Smooth muscle cell (in vitro differentiated cells): ENCODE data around the gene DGKI. TPM values are rescaled to one million over a fixed set of nuclear protein-coding genes. Genes with fewer than 3 reads are reported as not detected.

Source experiments
- DNase-seq: peaks from one replicate; lab custom pipeline; 2025; ENCODE audit not compliant: unreplicated experiment; lab: John Stamatoyannopoulos, UW
- H2AFZ ChIP-seq: fragments of 200-600 bp; sonication (generic); 2 replicates; pipeline ENCODE4 v1.6.0; 2016; ENCODE audit warnings: antibody characterized with exemption, low read depth, mild to moderate bottlenecking
- H3F3A ChIP-seq: fragments of 200-600 bp; sonication (generic); 2 replicates; pipeline ENCODE4 v1.6.0; 2017; ENCODE audit warnings: antibody characterized with exemption, low read depth
- H3K27ac ChIP-seq: fragments of 200-600 bp; sonication (generic); 2 replicates; pipeline ENCODE4 v1.5.1; 2016; ENCODE audit warnings: low read depth, mild to moderate bottlenecking
- H3K27me3 ChIP-seq: fragments of 200-600 bp; sonication (generic); 2 replicates; pipeline ENCODE4 v1.6.1; 2016; ENCODE audit warnings: low read depth, mild to moderate bottlenecking
- H3K36me3 ChIP-seq: fragments of 200-600 bp; sonication (generic); 2 replicates; pipeline ENCODE4 v1.5.1; 2016; ENCODE audit warnings: low read depth
- H3K4me1 ChIP-seq: fragments of 200-600 bp; sonication (generic); 2 replicates; pipeline ENCODE4 v1.5.1; 2016; ENCODE audit warnings: low read depth
- H3K4me2 ChIP-seq: fragments of 200-600 bp; sonication (generic); 2 replicates; pipeline ENCODE4 v1.6.0; 2016; ENCODE audit warnings: mild to moderate bottlenecking
- H3K4me3 ChIP-seq: fragments of 200-600 bp; sonication (generic); 2 replicates; pipeline ENCODE4 v1.5.1; 2016; ENCODE audit warnings: mild to moderate bottlenecking
- H3K79me2 ChIP-seq: fragments of 200-600 bp; sonication (generic); 2 replicates; pipeline ENCODE4 v1.6.0; 2016; ENCODE audit warnings: low read depth, mild to moderate bottlenecking
- H3K9ac ChIP-seq: fragments of 200-600 bp; sonication (generic); 2 replicates; pipeline ENCODE4 v1.6.0; 2016; ENCODE audit warnings: low read depth
- H3K9me3 ChIP-seq: fragments of 200-600 bp; sonication (generic); replicated peaks from 2 replicates; pipeline ENCODE4 v1.5.1; 2016; ENCODE audit warnings: low read depth
- H4K20me1 ChIP-seq: fragments of 200-600 bp; sonication (generic); 2 replicates; pipeline ENCODE4 v1.6.0; 2016; ENCODE audit warnings: low read depth
- WGBS: methylation state at CpG from one replicate; pipeline ENCODE4 v1.1.7; 2016; ENCODE audit warnings: low lambda C conversion rate; 5-methylcytosine and 5-hydroxymethylcytosine counted together
- polyA plus RNA-seq: library from polyadenylated mRNA; unstranded; fragments of >200 nt; fragmentation: Nextera tagmentation; extraction: Ambion mirVana; gene quantifications from 2 replicates; pipeline ENCODE4 v1.2.1, GENCODE V29; 2016
- total RNA-seq: library from RNA; depleted of rRNA; stranded (reverse); fragments of >200 nt; gene quantifications from 2 replicates; pipeline ENCODE4 v1.2.3, GENCODE V29; 2014
- TF ChIP-seq, protein P1 (sequence below): fragments of 200-600 bp; sonication (generic); IDR thresholded peaks from 2 replicates; pipeline ENCODE4 v1.5.1; 2017; ENCODE audit warnings: borderline replicate concordance, mild to moderate bottlenecking, antibody characterized with exemption; ENCODE audit not compliant: insufficient read depth, poor library complexity, severe bottlenecking

Gene DGKI
- total and polyA plus RNA-seq, 2 experiments from 2014 or later = 2.5 to 6.2 TPM

GRCh38 chr7:137418841-137419240 lies 427.9 kb downstream of the DGKI start:
- no peak overlapping the region for H2AFZ ChIP-seq
- DNase-seq = no peak
- H3K27me3 ChIP-seq = no peaks in the 10 kb centered on the region
- WGBS = 89% methylated on average over 2 of the region's 2 CpGs
- no peaks in the 10 kb centered on the region for H4K20me1 ChIP-seq
- H3K27ac ChIP-seq = no peak overlapping the region
- H3K9ac ChIP-seq = no peak overlapping the region
- H3K79me2 ChIP-seq = no peaks in the 10 kb centered on the region
- no peaks in the 10 kb centered on the region for H3K4me1 ChIP-seq
- no peaks in the 10 kb centered on the region for H3F3A ChIP-seq
- no peak overlapping the region for H3K4me2 ChIP-seq
- TF ChIP-seq, protein P1, sequence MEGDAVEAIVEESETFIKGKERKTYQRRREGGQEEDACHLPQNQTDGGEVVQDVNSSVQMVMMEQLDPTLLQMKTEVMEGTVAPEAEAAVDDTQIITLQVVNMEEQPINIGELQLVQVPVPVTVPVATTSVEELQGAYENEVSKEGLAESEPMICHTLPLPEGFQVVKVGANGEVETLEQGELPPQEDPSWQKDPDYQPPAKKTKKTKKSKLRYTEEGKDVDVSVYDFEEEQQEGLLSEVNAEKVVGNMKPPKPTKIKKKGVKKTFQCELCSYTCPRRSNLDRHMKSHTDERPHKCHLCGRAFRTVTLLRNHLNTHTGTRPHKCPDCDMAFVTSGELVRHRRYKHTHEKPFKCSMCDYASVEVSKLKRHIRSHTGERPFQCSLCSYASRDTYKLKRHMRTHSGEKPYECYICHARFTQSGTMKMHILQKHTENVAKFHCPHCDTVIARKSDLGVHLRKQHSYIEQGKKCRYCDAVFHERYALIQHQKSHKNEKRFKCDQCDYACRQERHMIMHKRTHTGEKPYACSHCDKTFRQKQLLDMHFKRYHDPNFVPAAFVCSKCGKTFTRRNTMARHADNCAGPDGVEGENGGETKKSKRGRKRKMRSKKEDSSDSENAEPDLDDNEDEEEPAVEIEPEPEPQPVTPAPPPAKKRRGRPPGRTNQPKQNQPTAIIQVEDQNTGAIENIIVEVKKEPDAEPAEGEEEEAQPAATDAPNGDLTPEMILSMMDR = no peak
- H3K9me3 ChIP-seq = no peaks in the 10 kb centered on the region
- H3K4me3 ChIP-seq = no peak overlapping the region
- H3K36me3 ChIP-seq = no peaks in the 10 kb centered on the region

DNA sequence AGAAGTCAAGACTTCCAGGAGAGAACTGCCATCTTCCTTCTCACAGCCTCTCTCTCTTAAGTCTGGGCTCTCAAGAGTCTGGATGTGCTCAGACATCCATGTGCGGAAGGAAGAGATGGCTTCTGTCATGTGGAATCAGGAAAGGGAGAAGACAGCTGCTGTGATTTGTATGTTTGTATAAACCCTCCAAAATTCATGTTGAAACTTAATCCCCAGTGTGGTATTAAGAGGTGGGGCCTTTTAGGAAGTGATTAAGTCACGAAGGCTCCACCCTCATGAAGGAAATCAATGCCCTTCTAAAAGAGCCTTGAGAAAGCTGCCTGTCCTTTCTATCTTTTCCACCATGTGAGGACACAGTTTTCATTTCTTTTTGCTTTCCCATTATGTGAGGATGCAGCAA lies 429.3 kb downstream of the DGKI start:
- Histone ChIP-seq H3K9ac (no peak overlapping the region), H2AFZ (no peak overlapping the region), H3K4me2 (no peak overlapping the region), H3K79me2 (no peaks in the 10 kb centered on the region), H3K27me3 (no peaks in the 10 kb centered on the region), H3K36me3 (no peaks in the 10 kb centered on the region), H3K4me3 (no peak overlapping the region), H3K9me3 (no peaks in the 10 kb centered on the region), H3K4me1 (no peaks in the 10 kb centered on the region), H3F3A (no peaks in the 10 kb centered on the region), H4K20me1 (no peaks in the 10 kb centered on the region), H3K27ac (no peak overlapping the region)
- WGBS = 90% methylated on average over 2 of the region's 2 CpGs
- no peak for DNase-seq
- TF ChIP-seq, protein P1 = no peak

DNA sequence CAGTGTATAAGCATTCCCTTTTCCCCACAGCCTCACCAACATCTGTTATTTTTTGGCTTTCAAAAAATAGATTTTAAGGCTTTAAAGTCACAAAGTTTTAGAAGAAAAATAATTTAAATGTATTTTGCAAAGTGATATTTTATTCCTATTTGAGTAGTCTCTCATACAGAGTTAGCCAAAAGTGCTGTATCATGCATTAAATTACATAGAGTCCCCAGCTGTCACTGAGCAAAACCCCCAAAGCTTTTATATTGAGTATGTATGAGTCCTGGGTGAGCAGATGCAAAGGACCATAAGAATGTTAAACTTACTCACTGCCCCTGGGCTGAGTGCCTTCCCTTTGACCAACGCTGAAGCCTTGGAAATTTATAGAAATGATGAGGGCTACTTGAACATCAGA lies 432.9 kb downstream of the DGKI start:
- H3F3A ChIP-seq = no peaks in the 10 kb centered on the region
- H3K9me3 ChIP-seq = no peaks in the 10 kb centered on the region
- TF ChIP-seq, protein P1 = no peak
- WGBS = 47% methylated on average over 1 of the region's 1 CpG
- H3K27me3 ChIP-seq = no peaks in the 10 kb centered on the region
- DNase-seq = no peak
- H3K4me1 ChIP-seq = no peaks in the 10 kb centered on the region
- no peak overlapping the region for H2AFZ ChIP-seq
- H3K9ac ChIP-seq = no peak overlapping the region
- no peak overlapping the region for H3K27ac ChIP-seq
- no peaks in the 10 kb centered on the region for H3K36me3 ChIP-seq
- H4K20me1 ChIP-seq = no peaks in the 10 kb centered on the region
- no peak overlapping the region for H3K4me2 ChIP-seq
- no peaks in the 10 kb centered on the region for H3K79me2 ChIP-seq
- no peak overlapping the region for H3K4me3 ChIP-seq

GRCh38 chr7:137411446-137411845 lies 435.3 kb downstream of the DGKI start:
- Histone ChIP-seq H3K27me3 (no peaks in the 10 kb centered on the region), H3K9ac (no peak overlapping the region), H2AFZ (no peak overlapping the region), H3K4me3 (no peak overlapping the region), H4K20me1 (no peaks in the 10 kb centered on the region), H3K4me1 (no peaks in the 10 kb centered on the region), H3K4me2 (no peak overlapping the region), H3K79me2 (no peaks in the 10 kb centered on the region), H3K9me3 (no peaks in the 10 kb centered on the region), H3K27ac (no peak overlapping the region), H3K36me3 (no peaks in the 10 kb centered on the region), H3F3A (no peaks in the 10 kb centered on the region)
- DNase-seq = no peak
- 88% methylated on average over 3 of the region's 3 CpGs for WGBS
- TF ChIP-seq, protein P1 = no peak
